GM19324 (cell line): ENCODE results near the gene STAG1.
"Not testable (repeated sequence)": the region's sequence is repeated elsewhere in the genome, so short reads cannot be mapped to it uniquely, and the experiment has no call there.

Experiments
- ATAC-seq: cut with Tn5 transposase; IDR thresholded peaks from one replicate; pipeline ENCODE4 v1.9.1; 2021; ENCODE audit warnings: mild to moderate bottlenecking, moderate library complexity; ENCODE audit not compliant: unreplicated experiment, low FRiP score

The STAG1 gene

DNA sequence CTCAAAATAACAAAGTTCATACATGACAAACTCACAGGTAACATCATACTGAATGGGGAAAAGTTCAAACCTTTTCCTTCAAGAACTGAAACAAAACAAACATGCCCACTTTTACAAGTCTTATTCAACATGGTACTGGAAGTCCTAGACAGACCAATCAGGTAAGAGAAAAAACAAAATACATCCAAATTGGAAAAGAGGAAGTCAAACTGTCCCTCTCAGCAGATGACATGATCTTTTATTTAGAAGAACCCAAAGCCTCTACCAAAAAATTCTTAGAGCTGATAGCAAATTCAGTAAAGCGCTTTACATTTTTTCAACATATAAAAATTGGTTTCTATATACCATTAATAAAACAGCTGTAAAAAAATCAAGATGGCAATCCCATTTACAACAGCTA, 219.4 kb downstream of the STAG1 start:
- no peak for ATAC-seq

DNA sequence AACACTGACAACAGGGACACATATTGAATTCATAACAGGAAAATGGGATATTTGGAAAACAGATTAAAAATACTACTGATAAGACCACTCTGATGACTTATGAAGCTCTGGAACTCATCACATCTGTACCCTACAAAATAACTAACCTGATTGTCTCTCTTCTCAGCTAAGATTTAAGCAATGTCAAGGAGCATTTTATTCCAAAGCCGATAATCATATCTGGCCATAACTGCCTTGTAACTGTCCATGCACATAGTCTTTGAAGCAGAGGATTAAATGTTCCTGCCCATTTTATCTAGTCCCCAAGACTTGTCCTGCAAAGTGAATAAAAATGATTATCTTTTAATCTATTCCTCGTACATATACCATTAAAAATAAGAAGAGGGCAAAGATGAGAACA, 234.1 kb downstream of the STAG1 start:
- ATAC-seq = no peak

DNA sequence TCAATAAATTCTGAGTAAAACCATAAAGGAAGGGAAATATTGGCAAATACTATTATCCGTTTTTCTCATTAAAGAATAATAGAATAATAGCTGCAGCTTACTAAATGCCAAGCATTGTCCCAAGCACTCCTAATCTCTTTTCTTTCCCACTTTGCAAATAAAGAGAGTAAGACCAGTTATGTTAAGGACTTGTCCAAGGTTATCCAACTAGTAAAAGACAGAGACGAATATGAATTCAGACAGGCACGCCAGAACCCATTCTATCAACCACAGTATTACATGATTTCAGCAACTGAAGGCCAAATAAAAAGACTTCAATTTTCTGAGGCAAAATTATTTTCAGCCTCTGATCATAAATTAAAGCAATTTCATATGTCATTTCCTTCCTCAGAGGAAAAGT, 235.5 kb downstream of the STAG1 start:
- no peak for ATAC-seq

DNA sequence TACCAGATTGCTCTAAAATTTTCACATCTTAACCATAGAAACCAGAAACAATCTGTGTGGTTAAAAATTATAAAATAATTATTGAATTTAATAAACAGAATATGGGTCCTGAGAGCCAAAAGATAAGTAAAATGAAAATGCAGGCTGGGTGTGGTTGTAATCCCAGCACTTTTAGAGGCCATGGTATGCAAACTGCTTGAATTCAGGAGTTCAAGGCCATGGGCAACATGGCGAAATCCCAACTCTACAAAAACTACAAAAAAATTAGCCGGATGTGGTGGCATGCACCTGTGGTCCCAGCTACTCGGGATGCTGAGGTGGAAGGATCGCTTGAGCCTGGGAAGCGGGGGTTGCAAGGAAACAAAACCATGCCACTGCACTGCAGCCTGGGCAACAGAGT, 236.1 kb downstream of the STAG1 start:
- ATAC-seq = no peak

DNA sequence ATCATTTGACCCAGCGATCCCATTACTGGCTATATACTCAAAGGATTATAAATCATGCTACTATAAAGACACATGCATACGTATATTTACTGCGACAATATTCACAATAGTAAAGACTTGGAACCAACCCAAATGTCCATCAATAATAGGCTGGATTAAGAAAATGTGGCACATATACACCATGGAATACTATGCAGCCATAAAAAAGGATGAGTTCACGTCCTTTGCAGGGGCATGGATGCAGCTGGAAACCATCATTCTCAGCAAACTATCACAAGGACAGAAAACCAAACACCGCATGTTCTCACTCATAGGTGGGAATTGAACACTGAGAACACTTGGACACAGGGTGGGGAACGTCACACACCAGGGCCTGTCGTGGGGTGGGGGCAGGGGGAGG, 237.6 kb downstream of the STAG1 start:
- ATAC-seq = not testable (repeated sequence)

DNA sequence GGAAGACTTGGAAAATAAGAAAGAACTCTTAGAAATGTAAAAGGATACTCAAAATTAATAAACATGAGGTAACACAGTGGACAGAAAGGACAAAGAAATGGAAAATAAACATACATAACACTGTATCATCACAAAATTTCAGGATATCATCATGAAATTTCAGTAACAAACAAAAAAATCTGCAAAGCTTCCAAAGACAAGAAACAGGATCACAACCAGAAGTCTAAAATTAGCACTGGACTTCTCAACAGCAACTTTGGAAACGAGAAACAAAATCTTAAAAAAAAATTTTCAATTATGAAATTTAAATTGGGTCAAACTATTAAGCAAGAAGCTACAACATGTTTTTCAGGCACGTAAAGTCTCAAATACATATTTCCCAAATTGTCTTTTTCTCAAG, 238.8 kb downstream of the STAG1 start:
- no peak for ATAC-seq

DNA sequence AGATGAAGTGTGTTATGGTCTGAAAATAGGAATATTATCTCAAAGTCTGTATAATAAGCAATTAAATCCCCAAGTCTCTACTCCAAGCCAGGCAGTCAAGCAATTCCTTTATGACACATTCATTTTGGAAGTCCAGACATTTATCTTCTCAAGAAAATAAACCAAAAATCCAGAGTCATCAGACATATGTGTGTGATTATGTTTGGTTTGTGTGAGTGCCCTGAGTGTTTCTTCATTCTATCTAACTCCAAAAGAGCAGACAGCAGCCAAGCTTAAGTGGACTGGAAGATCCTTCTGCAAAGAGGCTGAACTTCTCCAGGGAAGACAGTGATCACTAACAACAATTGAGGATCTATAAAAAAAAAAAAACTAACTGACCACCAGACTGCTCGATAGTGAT, 239.8 kb downstream of the STAG1 start:
- ATAC-seq = no peak

DNA sequence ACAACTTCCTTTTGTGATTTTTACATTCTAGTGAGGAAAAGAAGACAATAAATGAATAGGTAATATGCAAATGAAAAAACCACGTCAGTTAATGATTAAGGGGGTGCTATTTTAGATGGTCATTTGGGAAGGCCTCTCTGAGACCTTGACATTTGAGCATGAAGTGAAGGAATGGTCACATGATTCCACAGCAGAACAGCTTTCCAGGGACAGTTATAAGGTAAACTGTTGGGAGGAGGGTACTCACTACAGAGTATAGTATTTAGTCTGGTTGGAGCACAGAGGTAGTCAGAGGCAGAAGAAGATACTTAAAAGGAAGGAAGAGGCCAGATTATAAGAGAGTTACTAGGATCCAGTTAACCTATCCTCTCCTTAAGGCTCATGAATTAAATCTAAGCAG, 246.5 kb downstream of the STAG1 start:
- no peak for ATAC-seq

DNA sequence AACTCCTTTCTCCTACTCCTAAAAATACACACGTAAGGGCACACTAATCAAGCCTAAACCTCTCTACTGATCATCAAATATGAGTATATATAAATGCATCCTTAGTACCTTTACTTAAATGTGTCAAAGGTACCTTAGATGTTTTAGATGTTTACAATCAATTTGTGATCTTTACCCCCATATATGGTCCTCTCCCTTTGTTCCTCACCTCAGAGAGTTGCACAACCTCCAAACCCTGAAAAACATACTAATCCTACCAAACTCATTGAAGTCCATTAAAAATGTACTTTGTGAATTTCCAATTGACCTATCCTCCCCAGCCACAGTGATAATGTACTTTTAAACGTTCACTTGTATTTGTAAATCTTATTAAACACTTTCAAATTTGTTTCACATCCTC, 249.1 kb downstream of the STAG1 start:
- ATAC-seq = no peak

DNA sequence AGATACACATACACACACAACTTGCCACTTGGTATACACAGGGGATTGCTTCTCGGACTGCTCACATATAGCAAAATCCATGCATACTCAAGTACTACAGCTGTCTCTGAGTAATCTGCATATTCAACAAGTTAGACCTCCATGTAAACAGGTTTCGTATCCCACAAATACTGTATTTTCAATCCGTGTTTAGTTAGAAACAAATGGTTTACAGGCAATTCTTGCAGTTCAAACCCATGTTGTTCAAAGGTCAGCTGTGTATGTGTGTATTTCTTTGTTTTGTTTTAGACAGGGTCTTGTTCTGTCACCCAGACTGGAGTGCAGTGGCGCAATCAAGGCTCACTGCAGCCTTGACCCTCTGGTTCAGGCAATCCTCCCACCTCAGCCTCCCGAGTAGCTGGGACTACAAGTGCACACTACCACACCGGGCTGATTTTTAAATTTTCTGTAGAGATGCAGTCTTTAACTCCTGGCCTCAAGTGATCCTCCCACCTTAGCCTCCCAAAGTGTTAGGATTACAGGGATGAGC, 253.2 kb downstream of the STAG1 start:
- ATAC-seq = no peak

DNA sequence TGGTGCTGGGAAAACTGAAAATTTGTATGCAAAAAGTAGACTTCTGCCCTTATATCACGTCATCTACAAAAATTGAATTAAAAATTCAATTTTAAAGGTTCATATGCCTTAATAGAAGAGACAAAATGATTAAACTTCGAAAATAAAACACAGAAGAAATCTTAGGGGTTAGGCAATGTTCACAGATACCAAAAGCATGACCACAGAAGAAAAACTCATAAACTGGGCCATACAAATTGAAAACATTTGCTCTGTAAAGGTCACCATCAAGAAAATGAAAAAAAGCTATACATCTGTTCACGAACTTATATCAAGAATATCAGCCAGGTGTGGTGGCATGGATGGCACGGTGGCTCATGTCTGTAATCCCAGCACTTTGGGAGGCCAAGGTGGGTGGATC, 257.0 kb downstream of the STAG1 start:
- ATAC-seq = no peak

DNA sequence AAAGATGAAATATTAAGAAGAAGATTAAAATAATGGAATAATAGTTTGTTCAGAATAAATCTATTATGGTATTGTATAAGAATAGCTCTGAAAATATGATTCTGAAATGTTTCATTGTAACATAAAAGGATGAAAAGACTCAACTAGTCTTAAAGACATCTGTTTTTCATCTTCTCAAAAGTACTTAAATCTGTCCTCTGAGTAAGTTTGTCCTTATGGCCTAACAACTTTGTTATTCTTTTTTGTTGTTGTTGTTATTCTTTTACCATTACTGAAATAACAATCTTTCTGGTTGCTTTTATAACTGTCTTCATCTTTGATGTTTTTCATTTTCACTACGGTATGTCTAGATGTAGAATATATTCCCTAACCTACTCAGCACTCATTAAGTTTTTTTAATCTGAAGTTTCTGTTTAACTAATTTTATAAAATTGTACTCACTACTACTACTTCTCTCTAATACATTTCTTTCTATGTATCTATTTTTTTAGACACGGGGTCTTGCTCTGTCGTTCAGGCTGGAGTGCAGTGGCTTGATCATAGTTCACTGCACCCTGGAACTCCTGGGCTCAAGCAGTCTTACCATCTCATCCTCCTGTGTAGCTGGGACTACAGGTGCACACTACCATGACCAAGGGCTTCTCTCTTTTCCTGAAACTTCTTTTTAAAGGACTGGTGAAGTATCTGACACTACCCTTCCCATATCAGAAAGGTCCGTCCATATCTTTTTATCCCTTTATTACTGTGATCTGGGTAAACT, 261.4 kb downstream of the STAG1 start:
- no peak for ATAC-seq

DNA sequence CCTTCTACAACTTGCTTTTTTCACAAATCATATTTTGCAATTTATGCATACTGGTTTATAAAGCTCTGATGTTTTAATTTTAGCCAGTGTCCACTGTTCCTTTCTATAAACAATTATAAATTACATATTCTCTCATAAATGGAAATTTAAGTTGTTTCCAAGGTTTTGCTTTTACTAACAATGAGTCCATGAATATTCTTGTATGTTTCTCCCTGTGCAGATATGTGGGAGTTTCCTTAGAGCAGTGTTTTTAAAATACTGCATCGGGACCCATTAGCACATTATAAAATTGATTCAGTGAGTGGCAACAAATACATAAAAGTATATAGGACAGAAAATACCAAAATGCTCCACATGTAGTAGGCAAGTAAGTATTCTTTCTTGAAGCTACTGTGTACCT, 266.4 kb downstream of the STAG1 start:
- no peak for ATAC-seq

DNA sequence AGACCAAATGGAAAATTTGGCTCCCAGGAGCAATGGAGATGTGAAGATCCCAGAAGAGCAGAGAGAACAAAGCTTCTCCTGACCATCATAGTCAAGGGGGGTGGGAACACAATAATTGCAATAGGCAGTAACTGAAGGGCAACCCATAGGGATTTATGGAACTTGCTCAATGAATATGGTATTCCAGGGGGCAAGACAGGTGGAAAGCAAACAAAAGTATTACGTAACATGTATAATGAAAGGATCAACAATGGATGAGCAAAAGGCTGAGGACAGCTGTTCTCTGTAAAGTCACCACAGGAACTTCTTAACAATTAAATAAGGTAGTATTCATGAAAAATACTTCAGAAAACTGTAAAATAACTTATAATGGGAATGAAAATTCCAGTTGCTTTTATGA, 275.9 kb downstream of the STAG1 start:
- no peak for ATAC-seq

DNA sequence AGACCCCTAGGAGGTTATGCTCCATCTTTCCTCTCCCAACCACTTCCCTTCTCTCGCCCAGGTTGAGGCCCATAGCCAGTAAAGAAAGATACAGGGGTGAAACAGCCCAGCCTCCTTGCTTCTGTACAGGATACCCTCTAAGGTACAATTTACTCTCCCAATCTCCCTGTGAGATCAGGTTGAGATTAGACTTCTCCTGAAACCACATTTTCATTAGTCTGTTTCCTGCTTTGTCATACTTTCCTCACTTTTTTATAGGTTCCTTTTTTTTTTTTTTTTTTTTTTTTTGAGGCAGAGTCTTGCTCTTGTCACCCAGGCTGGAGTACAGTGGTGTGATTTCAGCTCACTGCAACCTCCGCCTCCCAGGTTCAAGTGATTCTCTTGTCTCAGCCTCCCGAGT, 277.3 kb downstream of the STAG1 start:
- ATAC-seq = not testable (repeated sequence)

DNA sequence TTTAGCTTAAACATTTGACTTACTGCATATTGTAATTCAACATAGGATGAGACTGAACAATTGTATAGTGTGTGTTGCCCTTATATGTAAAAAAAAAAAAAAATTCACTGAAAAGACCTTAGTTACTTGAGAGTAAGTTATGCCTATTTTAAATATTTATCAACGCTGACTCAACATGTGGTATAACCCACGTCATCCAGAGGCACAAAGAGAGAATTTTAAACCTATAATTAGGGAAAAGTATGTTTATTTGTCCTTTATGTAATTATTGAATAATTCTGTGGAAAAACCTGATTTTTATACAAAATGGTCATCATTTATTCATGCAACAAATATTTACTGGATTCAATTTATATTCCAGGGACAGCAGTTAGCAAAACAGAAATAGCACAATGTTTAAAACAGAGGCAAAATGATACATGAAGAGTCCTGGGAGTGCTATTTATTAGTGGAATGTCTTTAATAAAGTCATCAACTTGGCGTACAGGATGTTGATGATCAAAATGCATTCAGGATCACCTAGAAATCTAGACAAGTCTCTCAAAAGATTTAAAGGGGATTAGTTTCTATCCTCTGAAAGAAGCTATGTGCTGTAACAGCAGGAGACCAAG, 278.4 kb downstream of the STAG1 start:
- ATAC-seq = no peak

DNA sequence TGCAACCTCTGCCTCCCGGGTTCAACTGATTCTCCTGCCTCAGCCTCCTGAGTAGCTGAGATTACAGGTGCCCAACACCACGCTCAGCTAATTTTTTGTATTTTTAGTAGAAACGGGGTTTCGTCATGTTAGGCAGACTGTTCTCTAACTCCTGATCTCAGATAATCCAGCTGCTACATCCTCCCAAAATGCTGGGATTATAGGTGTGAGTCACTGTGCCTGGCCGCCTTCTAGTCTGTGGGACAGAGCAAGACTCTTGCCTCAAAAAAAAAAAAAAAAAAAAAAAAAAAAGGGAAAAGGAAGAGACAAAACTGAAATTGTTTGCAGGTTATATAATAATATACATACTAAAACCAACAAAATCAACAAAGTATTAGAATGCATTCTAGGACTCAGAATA, 286.9 kb downstream of the STAG1 start:
- ATAC-seq = no peak

DNA sequence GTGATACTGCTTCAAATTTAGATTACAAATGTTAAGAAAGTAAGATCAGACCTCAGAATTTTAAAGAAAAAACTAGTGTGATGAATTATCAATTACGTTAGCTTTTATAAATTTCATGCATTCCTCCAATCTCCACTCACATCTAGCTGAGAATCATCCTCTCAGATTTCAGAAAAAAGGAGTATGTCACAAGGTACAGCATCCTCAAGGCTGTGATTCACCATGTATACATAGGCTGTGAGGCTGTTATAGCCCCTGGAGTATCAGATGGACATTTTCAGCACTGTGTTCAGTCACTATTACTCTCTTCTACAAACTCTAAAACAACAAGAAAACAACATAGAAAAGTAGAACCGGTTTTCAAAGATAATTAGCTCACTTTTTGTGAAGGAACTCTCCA, 287.7 kb downstream of the STAG1 start:
- no peak for ATAC-seq

DNA sequence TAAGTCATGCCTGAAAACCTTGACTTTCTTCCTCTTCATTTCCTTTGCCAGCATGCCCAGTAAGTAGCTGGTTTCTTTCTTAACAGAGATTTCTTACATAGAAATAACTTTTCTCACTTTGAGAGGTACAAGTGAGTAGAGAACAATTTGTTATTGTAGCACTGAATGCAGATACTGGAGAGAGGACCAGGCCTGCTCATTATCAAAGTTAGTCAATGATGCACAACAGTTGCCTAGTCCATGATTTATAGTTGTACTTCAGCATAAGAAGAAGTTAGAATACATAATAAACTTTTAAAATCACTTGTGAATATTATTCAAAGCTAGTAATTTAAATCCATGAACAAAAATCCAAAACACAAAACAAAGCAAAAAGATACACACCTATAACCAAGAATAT, 289.0 kb downstream of the STAG1 start:
- no peak for ATAC-seq

DNA sequence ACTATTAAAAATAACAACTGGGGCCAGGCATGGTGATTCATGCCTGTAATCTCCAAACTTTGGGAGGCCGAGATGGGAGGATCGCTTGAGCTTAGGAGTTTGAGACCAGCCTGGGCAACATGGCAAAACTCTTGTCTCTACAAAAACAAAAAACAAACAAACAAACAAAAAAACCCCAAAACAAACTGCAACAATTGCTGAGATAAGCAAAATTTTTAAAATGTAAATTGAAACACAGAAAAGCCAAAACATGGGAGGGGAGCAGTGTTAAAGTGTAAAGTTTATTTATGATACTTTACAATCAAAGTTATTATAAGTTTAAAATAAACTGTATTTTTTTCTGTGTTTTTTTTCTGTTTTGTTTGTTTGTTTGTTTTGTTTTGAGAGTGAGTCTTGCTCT, 294.4 kb downstream of the STAG1 start:
- ATAC-seq = no peak

DNA sequence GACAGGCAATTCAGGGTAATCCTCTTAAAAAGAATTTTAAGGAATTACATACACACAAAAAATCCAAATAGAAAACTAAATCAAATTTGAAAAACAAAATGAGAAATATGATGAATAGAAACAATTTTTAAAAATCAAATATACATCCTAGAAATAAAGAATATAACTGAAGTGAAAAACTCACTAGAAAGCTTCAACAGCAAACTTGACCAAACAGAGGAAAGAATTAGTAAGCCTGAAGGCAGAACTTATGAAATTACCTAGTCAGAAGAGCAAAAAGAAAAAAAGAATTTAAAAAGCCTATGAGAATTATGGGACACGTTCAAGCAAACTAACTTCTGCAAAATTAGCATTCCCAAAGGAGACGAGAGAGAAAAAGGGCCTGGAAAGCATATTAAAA, 296.0 kb downstream of the STAG1 start:
- no peak for ATAC-seq

DNA sequence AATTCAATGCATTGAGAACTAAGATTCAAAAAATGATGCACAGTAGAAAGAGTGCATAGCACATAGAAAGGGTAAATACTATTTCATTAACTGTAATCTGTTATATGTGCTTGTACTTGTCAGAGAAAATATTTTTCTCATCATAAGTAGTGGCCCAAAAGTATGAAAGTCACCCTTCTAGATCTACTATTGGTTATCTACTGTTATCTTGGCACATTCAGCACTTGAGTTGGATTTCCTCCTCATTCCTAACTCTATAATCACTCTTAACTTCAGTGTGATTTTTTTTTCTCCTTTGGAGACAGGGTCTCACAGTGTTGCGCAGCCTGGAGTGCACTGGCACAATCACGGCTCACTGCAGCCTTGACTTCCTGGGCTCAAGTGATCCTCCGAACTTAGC, 307.6 kb downstream of the STAG1 start:
- ATAC-seq = no peak
